ENCODE data around the gene ZNF740. TPM values are rescaled to one million over a fixed set of nuclear protein-coding genes. Genes with fewer than 3 reads are reported as not detected.

Gene ZNF740
- polyA plus RNA-seq, 1 of the 3 experiments (the other 2 are of a cell fraction): 14.6 TPM

DNA sequence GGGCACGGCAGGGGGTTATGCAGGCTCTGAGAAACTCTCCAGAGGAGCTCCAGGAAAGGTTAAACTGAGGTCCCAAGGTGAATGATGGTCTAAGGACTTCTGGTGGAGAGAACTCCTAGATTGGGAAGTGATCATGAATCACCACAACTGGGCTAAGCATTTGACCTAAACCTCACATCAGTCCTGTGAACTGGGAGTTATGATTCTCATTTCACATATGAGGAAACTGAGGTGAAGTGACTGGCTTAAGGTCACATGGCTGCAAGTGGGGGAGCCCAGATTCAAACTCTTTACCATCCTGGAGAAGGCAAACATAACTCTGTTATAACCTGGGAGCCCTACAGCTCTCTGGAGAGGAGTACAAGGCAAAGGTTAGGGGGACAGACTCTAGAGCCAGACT, 47.3 kb downstream of the ZNF740 start:
- no peak for DNase-seq
- no peak for TF ChIP-seq NRF1 (IDR thresholded peaks at IDR 0.05; ENCODE audit: low read depth, low read length)
- Histone ChIP-seq H3K9ac (no peak overlapping the region), H4K20me1 (ENCODE audit: insufficient read depth) (no peaks in the 10 kb centered on the region), H3F3A (replicated peaks; ENCODE audit: insufficient read depth) (peaks cover 20% of the 10 kb centered on the region), H3K36me3 (replicated peaks in 1 of 2; ENCODE audit: control insufficient read depth in 1 of 2, insufficient read depth in 2 of 2, low read length in 1 of 2) (peaks cover 0 to 8% of the 10 kb centered on the region in 2 experiments), H3K79me2 (ENCODE audit: insufficient read depth) (peaks cover 5% of the 10 kb centered on the region; the same call in 1 of the 2 replicates), H3K27ac (ENCODE audit: low read depth in 2 of 2, low read length in 1 of 2) (no peak overlapping the region), H3K27me3 (ENCODE audit: insufficient read depth) (no peaks in the 10 kb centered on the region), H3K4me1 (ENCODE audit: control insufficient read depth in 1 of 2, insufficient read depth in 2 of 2, low read depth in 1 of 2, low read length in 1 of 2) (peaks cover 43 to 54% of the 10 kb centered on the region in 2 experiments; a peak in 3 of 4 replicates), H2AFZ (ENCODE audit: low read depth) (no peak overlapping the region), H3K4me2 (no peak overlapping the region), H3K9me3 (no peaks in the 10 kb centered on the region), H3K9me2 (no peaks in the 10 kb centered on the region), H3K4me3 (ENCODE audit: low read depth in 2 of 2, low read length in 1 of 2) (no peak overlapping the region)
- WGBS (ENCODE audit: low lambda C conversion rate): no CpG with 5 or more reads among the region's 1 CpG
- CTCF ChIA-PET: interaction anchor here (0.9 kb wide), 2 partner anchors 40 to 93 kb away, joined by 3 to 4 read pairs; partner anchors contain the start of gene ESPL1
- POLR2A ChIA-PET: no interaction called here

DNA sequence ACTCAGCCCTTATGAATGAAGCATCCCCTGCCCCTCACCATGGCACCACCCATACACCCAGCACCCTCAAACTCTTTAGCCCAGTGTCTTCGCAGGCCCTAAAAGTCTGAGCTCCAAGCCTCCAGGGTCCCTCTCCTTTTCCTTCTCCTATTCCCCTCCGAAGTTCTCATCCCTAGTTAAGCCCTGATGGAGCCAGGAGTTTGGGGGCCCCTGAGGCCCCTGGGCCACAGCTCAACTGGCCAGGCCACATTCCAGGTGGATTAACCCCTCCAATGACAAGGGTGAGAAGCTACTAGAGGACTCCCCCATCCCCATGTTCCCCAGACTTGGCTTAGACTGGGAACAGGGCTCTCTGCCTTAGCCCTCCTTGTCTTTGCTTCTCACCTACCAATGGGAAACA, 48.9 kb downstream of the ZNF740 start:
- H3F3A ChIP-seq (replicated peaks; ENCODE audit: insufficient read depth): peaks cover 9% of the 10 kb centered on the region
- H3K9ac ChIP-seq: no peak overlapping the region
- peaks cover 5% of the 10 kb centered on the region; the same call in 1 of the 2 replicates for H3K79me2 ChIP-seq (ENCODE audit: insufficient read depth)
- H3K27ac ChIP-seq (ENCODE audit: low read depth in 2 of 2, low read length in 1 of 2): no peak overlapping the region
- H3K4me2 ChIP-seq: peak overlapping the region; percentile 91; the same call in 1 of the 2 replicates
- CTCF ChIA-PET: interaction anchor here (1.4 to 1.6 kb wide), 4 partner anchors 10 to 22 kb away, joined by 3 to 5 read pairs (median 4); a partner anchor contains a TSS
- peaks cover 0 to 8% of the 10 kb centered on the region in 2 experiments for H3K36me3 ChIP-seq (replicated peaks in 1 of 2; ENCODE audit: control insufficient read depth in 1 of 2, insufficient read depth in 2 of 2, low read length in 1 of 2)
- TF ChIP-seq RFX5 (IDR thresholded peaks at IDR 0.05; ENCODE audit: low read length): no peak
- no peak for TF ChIP-seq POLR2AphosphoS5 (IDR thresholded peaks at IDR 0.05; ENCODE audit: low read depth, low read length)
- no peak for TF ChIP-seq EP300 (IDR thresholded peaks at IDR 0.05; ENCODE audit: borderline replicate concordance in 1 of 2, low read depth in 1 of 2, low read length in 1 of 2)
- TF ChIP-seq FOSL2 (IDR thresholded peaks at IDR 0.05; ENCODE audit: borderline replicate concordance, low read depth): no peak
- TF ChIP-seq, protein P1, sequence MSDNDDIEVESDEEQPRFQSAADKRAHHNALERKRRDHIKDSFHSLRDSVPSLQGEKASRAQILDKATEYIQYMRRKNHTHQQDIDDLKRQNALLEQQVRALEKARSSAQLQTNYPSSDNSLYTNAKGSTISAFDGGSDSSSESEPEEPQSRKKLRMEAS (IDR thresholded peaks at IDR 0.05; ENCODE audit: low read depth): no peak
- no peak for TF ChIP-seq MXI1 (IDR thresholded peaks at IDR 0.05; ENCODE audit: low read depth, low read length)
- TF ChIP-seq CHD2 (IDR thresholded peaks at IDR 0.05; ENCODE audit: low read length, partially characterized antibody): no peak
- TF ChIP-seq GATA2 (CRISPR knock-in tag; IDR thresholded peaks at IDR 0.05): no peak
- no peak for TF ChIP-seq JUND (IDR thresholded peaks at IDR 0.05)
- no peak for TF ChIP-seq TEAD4 (IDR thresholded peaks at IDR 0.05; ENCODE audit: borderline replicate concordance, insufficient read depth)
- no peak for TF ChIP-seq RAD21 (IDR thresholded peaks at IDR 0.05; ENCODE audit: low read length)
- TF ChIP-seq TAF1 (IDR thresholded peaks at IDR 0.05; ENCODE audit: borderline replicate concordance, low read depth, low read length): no peak
- TF ChIP-seq ELF1 (IDR thresholded peaks at IDR 0.05): no peak
- TF ChIP-seq YY1 (IDR thresholded peaks at IDR 0.05; ENCODE audit: low read depth): no peak
- TF ChIP-seq TCF12 (IDR thresholded peaks at IDR 0.05): no peak
- no peak for TF ChIP-seq GABPA (IDR thresholded peaks at IDR 0.05; ENCODE audit: low read depth)
- TF ChIP-seq, protein P2, sequence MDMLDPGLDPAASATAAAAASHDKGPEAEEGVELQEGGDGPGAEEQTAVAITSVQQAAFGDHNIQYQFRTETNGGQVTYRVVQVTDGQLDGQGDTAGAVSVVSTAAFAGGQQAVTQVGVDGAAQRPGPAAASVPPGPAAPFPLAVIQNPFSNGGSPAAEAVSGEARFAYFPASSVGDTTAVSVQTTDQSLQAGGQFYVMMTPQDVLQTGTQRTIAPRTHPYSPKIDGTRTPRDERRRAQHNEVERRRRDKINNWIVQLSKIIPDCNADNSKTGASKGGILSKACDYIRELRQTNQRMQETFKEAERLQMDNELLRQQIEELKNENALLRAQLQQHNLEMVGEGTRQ (IDR thresholded peaks at IDR 0.05; ENCODE audit: borderline replicate concordance, low read depth, low read length): no peak
- no peak for TF ChIP-seq RXRA (IDR thresholded peaks at IDR 0.05; ENCODE audit: borderline replicate concordance, low read depth)
- TF ChIP-seq FOXJ3 (CRISPR knock-in tag; IDR thresholded peaks at IDR 0.05): no peak
- TF ChIP-seq, protein P3, sequence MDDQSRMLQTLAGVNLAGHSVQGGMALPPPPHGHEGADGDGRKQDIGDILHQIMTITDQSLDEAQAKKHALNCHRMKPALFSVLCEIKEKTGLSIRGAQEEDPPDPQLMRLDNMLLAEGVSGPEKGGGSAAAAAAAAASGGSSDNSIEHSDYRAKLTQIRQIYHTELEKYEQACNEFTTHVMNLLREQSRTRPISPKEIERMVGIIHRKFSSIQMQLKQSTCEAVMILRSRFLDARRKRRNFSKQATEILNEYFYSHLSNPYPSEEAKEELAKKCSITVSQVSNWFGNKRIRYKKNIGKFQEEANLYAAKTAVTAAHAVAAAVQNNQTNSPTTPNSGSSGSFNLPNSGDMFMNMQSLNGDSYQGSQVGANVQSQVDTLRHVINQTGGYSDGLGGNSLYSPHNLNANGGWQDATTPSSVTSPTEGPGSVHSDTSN (IDR thresholded peaks at IDR 0.05): no peak
- H2AFZ ChIP-seq (ENCODE audit: low read depth): no peak overlapping the region
- H3K4me3 ChIP-seq (ENCODE audit: low read depth in 2 of 2, low read length in 1 of 2): no peak overlapping the region
- POLR2A ChIA-PET: no interaction called here
- no peak for DNase-seq
- no peaks in the 10 kb centered on the region for H3K27me3 ChIP-seq (ENCODE audit: insufficient read depth)
- no peaks in the 10 kb centered on the region for H3K9me3 ChIP-seq
- 84% methylated on average over 2 of the region's 2 CpGs for WGBS (ENCODE audit: low lambda C conversion rate)
- no peaks in the 10 kb centered on the region for H3K9me2 ChIP-seq
- H3K4me1 ChIP-seq (ENCODE audit: control insufficient read depth in 1 of 2, insufficient read depth in 2 of 2, low read depth in 1 of 2, low read length in 1 of 2): peaks cover 43 to 52% of the 10 kb centered on the region in 2 experiments; a peak in 3 of 4 replicates
- H4K20me1 ChIP-seq (ENCODE audit: insufficient read depth): no peaks in the 10 kb centered on the region
